ENCODE measurements around the gene SAPCD2.

Gene SAPCD2

GRCh38 chr9:137016436-137016835 is 53.9 kb downstream of the SAPCD2 start:
- no peak overlapping the region for H3K4me3 ChIP-seq (replicated peaks; ENCODE audit: low read depth, low read length)
- no peak for TF ChIP-seq CTCF (IDR thresholded peaks at IDR 0.05; ENCODE audit: insufficient read depth, low read length, poor library complexity, severe bottlenecking)
- no peaks in the 10 kb centered on the region for H3K27me3 ChIP-seq (replicated peaks; ENCODE audit: control insufficient read depth, insufficient read depth, low read length)
- no peak for DNase-seq (ENCODE audit: extremely low read depth, insufficient read length)
- H3K36me3 ChIP-seq (ENCODE audit: control insufficient read depth, insufficient read depth, low read length): no peaks in the 10 kb centered on the region

GRCh38 chr9:137015976-137016375 is 54.4 kb downstream of the SAPCD2 start:
- TF ChIP-seq CTCF (IDR thresholded peaks at IDR 0.05; ENCODE audit: insufficient read depth, low read length, poor library complexity, severe bottlenecking): no peak
- no peaks in the 10 kb centered on the region for H3K27me3 ChIP-seq (replicated peaks; ENCODE audit: control insufficient read depth, insufficient read depth, low read length)
- no peaks in the 10 kb centered on the region for H3K36me3 ChIP-seq (ENCODE audit: control insufficient read depth, insufficient read depth, low read length)
- H3K4me3 ChIP-seq (replicated peaks; ENCODE audit: low read depth, low read length): no peak overlapping the region
- no peak for DNase-seq (ENCODE audit: extremely low read depth, insufficient read length)

GRCh38 chr9:137015540-137015930 is 54.8 kb downstream of the SAPCD2 start:
- Histone ChIP-seq H3K36me3 (ENCODE audit: control insufficient read depth, insufficient read depth, low read length) (no peaks in the 10 kb centered on the region), H3K27me3 (replicated peaks; ENCODE audit: control insufficient read depth, insufficient read depth, low read length) (no peaks in the 10 kb centered on the region), H3K4me3 (replicated peaks; ENCODE audit: low read depth, low read length) (no peak overlapping the region)
- TF ChIP-seq CTCF (IDR thresholded peaks at IDR 0.05; ENCODE audit: insufficient read depth, low read length, poor library complexity, severe bottlenecking): no peak
- no peak for DNase-seq (ENCODE audit: extremely low read depth, insufficient read length)

- no peak for TF ChIP-seq CTCF (IDR thresholded peaks at IDR 0.05; ENCODE audit: insufficient read depth, low read length, poor library complexity, severe bottlenecking)
- no peaks in the 10 kb centered on the region for H3K27me3 ChIP-seq (replicated peaks; ENCODE audit: control insufficient read depth, insufficient read depth, low read length)
- H3K4me3 ChIP-seq (replicated peaks; ENCODE audit: low read depth, low read length): no peak overlapping the region
- no peaks in the 10 kb centered on the region for H3K36me3 ChIP-seq (ENCODE audit: control insufficient read depth, insufficient read depth, low read length)
- DNase-seq (ENCODE audit: extremely low read depth, insufficient read length): no peak
Observed at GRCh38 chr9:137014776-137015539, 55.4 kb downstream of the SAPCD2 start.

GRCh38 chr9:137014166-137014565 is 56.2 kb downstream of the SAPCD2 start:
- Histone ChIP-seq H3K4me3 (replicated peaks; ENCODE audit: low read depth, low read length) (no peak overlapping the region), H3K36me3 (ENCODE audit: control insufficient read depth, insufficient read depth, low read length) (no peaks in the 10 kb centered on the region), H3K27me3 (replicated peaks; ENCODE audit: control insufficient read depth, insufficient read depth, low read length) (no peaks in the 10 kb centered on the region)
- no peak for DNase-seq (ENCODE audit: extremely low read depth, insufficient read length)
- no peak for TF ChIP-seq CTCF (IDR thresholded peaks at IDR 0.05; ENCODE audit: insufficient read depth, low read length, poor library complexity, severe bottlenecking)

- DNase-seq (ENCODE audit: extremely low read depth, insufficient read length): no peak
- H3K27me3 ChIP-seq (replicated peaks; ENCODE audit: control insufficient read depth, insufficient read depth, low read length): no peaks in the 10 kb centered on the region
- no peak overlapping the region for H3K4me3 ChIP-seq (replicated peaks; ENCODE audit: low read depth, low read length)
- no peak for TF ChIP-seq CTCF (IDR thresholded peaks at IDR 0.05; ENCODE audit: insufficient read depth, low read length, poor library complexity, severe bottlenecking)
- H3K36me3 ChIP-seq (ENCODE audit: control insufficient read depth, insufficient read depth, low read length): no peaks in the 10 kb centered on the region
Observed at GRCh38 chr9:137013571-137013940, 56.8 kb downstream of the SAPCD2 start.
